NB4 (cell line): ENCODE results near the gene XDH.

Source experiments
- DNase-seq: peaks from one replicate; pipeline ENCODE4 v3.0.0; 2010; ENCODE audit warnings: low read depth
- H3K4me3 ChIP-seq: one replicate; pipeline ENCODE4 v1.5.1; 2011; ENCODE audit warnings: mild to moderate bottlenecking, low read depth, low read length, moderate library complexity
- MYC ChIP-seq: IDR thresholded peaks from 2 replicates; pipeline ENCODE4 v1.6.1; 2011; ENCODE audit warnings: low read depth, low read length
- POLR2A ChIP-seq: IDR thresholded peaks from 2 replicates; pipeline ENCODE4 v1.6.1; 2011; ENCODE audit warnings: mild to moderate bottlenecking; ENCODE audit not compliant: insufficient read length; ENCODE audit errors: extremely low read depth
- TF ChIP-seq, protein P1 (sequence below): IDR thresholded peaks from one replicate; pipeline ENCODE4 v1.5.1; 2012; ENCODE audit warnings: low read depth, low read length
- TF ChIP-seq, protein P2 (sequence below): IDR thresholded peaks from 2 replicates; pipeline ENCODE4 v1.6.1; 2011; ENCODE audit warnings: low read depth, low read length

Gene XDH

DNA sequence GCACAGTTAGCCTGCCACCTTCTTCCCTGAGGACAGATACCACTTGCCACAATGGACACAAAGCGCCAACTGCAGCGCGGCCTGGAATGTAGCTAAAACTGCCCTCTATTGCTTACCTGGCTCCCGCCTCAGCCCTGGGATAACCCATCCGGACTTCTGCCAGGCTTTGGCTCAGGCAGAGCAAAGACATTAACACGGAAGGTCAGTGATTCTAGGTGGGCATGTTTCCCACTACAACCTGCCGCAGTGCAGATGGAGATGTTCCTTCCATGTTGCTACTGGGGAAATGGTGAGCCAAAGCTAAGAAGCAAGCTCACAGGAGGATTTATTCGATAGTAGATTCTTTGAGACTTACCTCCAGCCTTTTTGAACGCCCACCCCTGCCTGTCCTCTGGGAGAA is 74.8 kb downstream of the XDH start:
- H3K4me3 ChIP-seq: no peak overlapping the region
- TF ChIP-seq, protein P1, sequence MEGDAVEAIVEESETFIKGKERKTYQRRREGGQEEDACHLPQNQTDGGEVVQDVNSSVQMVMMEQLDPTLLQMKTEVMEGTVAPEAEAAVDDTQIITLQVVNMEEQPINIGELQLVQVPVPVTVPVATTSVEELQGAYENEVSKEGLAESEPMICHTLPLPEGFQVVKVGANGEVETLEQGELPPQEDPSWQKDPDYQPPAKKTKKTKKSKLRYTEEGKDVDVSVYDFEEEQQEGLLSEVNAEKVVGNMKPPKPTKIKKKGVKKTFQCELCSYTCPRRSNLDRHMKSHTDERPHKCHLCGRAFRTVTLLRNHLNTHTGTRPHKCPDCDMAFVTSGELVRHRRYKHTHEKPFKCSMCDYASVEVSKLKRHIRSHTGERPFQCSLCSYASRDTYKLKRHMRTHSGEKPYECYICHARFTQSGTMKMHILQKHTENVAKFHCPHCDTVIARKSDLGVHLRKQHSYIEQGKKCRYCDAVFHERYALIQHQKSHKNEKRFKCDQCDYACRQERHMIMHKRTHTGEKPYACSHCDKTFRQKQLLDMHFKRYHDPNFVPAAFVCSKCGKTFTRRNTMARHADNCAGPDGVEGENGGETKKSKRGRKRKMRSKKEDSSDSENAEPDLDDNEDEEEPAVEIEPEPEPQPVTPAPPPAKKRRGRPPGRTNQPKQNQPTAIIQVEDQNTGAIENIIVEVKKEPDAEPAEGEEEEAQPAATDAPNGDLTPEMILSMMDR: no peak
- TF ChIP-seq, protein P2, sequence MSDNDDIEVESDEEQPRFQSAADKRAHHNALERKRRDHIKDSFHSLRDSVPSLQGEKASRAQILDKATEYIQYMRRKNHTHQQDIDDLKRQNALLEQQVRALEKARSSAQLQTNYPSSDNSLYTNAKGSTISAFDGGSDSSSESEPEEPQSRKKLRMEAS: no peak
- TF ChIP-seq MYC (no peak), POLR2A (no peak)

DNA sequence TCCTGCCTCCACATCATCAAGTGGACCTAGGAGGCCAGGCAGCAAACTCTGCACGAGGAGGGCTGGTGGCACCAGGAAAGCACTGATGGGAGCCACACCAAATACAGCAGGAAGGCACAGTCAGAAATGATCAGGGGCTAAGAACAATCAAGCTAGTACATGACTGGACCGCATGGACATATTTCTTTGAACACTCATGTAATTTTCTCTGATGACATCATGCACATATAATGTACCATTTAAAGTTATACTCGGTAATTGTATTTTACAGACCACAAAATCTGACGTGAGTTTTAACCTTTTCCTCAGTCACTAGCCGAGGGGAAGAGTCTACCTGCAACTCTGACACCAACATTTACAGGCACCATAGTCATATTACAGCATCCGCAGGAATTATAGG is 76.7 kb downstream of the XDH start:
- no peak for DNase-seq
- no peak overlapping the region for H3K4me3 ChIP-seq
- TF ChIP-seq POLR2A: no peak
- TF ChIP-seq, protein P1: no peak
- TF ChIP-seq, protein P2: no peak
- TF ChIP-seq MYC: no peak

More for the DNA sequence above, 74.8 kb downstream of the XDH start:
- no peak for DNase-seq

DNA sequence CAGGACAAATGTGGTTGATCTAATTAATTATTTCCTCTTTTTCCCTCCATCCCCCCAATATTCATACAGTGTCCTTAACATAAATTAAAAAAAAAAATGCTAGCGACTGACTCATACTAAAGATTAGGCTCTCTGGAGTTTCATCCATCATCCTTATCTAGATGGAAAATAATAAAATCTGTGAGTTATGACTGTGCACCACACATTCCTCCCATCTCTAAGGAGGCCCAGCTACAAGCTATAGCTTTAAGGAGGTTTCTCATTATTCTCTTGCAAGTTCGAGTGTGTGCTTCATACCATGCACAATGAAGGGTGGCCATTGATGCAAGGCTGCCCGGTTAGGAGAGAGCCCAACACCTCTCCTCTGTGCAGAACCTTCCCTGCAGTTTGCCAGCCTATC is 77.3 kb downstream of the XDH start:
- H3K4me3 ChIP-seq: no peak overlapping the region
- DNase-seq: no peak
- TF ChIP-seq, protein P1: no peak
- TF ChIP-seq, protein P2: no peak
- TF ChIP-seq MYC (no peak), POLR2A (no peak)

DNA sequence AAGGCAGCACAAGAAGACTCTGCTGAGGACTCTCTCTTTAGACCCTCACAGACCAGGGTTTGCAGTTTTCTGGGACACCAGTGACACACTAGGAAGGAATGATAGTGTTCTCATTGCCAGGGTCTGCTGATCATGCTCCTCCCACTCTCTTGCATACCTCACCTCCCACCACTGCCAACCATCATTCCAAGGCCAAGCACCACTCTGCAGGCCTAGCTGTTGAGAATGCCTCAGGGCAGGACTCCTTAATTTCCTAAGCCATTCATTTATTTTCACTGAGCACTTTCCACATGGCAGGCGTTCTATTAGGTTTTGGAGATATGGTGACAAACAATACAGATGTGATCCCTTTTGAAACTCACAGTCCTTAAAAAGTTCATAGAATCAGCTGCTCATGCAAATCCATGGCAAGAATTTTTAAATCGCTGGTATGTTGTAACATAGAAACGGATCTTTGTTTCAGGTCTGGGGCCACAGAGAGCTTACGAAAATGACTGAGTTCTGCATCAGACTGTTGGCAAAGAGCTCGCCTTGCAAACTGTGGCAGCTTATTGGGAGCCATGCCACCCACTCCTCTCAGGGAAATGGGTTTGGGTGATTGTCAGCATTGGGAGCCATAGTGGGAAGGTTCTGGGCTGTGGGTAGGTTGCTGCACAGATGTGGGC is 78.5 kb downstream of the XDH start:
- no peak overlapping the region for H3K4me3 ChIP-seq
- DNase-seq: no peak
- TF ChIP-seq, protein P2: no peak
- TF ChIP-seq, protein P1: no peak
- no peak for TF ChIP-seq MYC

DNA sequence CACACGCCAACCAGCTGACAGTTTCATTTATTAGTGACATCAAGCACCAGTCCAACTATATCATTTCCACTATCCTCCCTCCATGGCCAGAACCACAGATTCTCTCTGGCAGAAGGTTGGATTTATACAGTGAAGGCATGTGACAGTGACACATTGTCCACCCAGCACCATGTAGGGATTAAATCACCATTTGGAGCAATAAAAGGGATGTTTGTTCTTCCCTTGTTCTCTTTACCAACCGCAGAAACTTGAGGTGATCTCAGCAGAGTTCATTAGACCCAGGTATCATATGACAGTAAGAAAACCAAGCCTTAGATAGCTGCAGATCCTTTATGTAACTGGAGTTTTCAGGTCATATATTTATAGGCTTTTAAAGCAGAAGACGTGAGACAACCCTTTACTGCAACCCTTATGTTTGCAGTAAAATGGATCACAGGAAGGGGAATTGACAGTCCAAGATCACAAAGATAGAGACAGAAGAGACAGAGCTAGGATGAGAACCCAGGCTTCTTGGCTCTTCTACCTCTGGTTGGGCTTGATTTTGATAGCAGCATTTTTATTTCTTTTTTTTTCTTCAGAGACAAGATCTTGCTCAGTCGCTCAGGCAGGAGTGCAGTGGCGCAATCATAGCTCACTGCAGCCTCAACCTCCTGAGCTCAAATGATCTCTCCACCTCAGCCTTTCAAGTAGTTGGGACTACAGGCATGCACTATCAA is 80.1 kb downstream of the XDH start:
- TF ChIP-seq, protein P2: no peak
- TF ChIP-seq, protein P1: no peak
- no peak for TF ChIP-seq POLR2A
- TF ChIP-seq MYC: no peak
- no peak overlapping the region for H3K4me3 ChIP-seq

More for the DNA sequence above, 80.1 kb downstream of the XDH start:
- no peak for DNase-seq
